Transverse colon (tissue), 4 donors: ENCODE data around the gene RNF166. TPM values are rescaled to one million over a fixed set of nuclear protein-coding genes. Genes with fewer than 3 reads are reported as not detected.

Source experiments
- DNase-seq: peaks from one replicate; pipeline ENCODE4 v3.0.0-alpha.2; 2019
- H3K27ac ChIP-seq, 4 donors: fragments of 200-600 bp; sonication (generic); 2 replicates each; pipeline ENCODE4 v1.5.1; 2016 to 2018; ENCODE audit warnings: inconsistent platforms in 4 of 4
- H3K27me3 ChIP-seq: fragments of 200-600 bp; sonication (generic); 2 replicates; pipeline ENCODE4 v1.5.1; 2017; ENCODE audit warnings: inconsistent platforms
- H3K36me3 ChIP-seq, 4 donors: fragments of 200-600 bp; sonication (generic); 2 replicates each; pipeline ENCODE4 v1.5.1; 2017 to 2019; ENCODE audit warnings: inconsistent platforms in 4 of 4
- H3K4me1 ChIP-seq, 4 donors: fragments of 200-600 bp; sonication (generic); 2 replicates each; pipeline ENCODE4 v1.5.1; 2017 to 2020; ENCODE audit warnings: inconsistent platforms in 4 of 4
- H3K4me3 ChIP-seq, 4 donors: fragments of 200-600 bp; sonication (generic); 1 replicate in 1 of 4; 2 replicates in 3 of 4; pipeline versions ENCODE4 v1.5.1 to v1.6.1; 2017 to 2019; ENCODE audit warnings: inconsistent platforms in 4 of 4
- H3K9me3 ChIP-seq, 2 donors: fragments of 200-600 bp; sonication (generic); 2 replicates each; pipeline ENCODE4 v1.5.1; 2017 to 2019; ENCODE audit warnings: inconsistent platforms in 2 of 2
- CTCF ChIP-seq, 5 experiments: fragments of 200-600 bp in 3 of 5; fragments of 450-650 bp in 2 of 5; sonication (generic) in 3 of 5; IDR thresholded peaks; 1 replicate in 2 of 5; 2 replicates in 3 of 5; pipeline ENCODE4 v1.5.1; 2016 to 2017; ENCODE audit warnings: antibody characterized with exemption in 5 of 5, inconsistent platforms in 3 of 5, mild to moderate bottlenecking in 2 of 5, moderate library complexity in 1 of 5
- EP300 ChIP-seq: sonication (generic); formaldehyde crosslinking; IDR thresholded peaks from one replicate; pipeline ENCODE4 v1.6.1; 2017; ENCODE audit warnings: antibody characterized with exemption, low read depth
- POLR2A ChIP-seq: fragments of 450-650 bp; IDR thresholded peaks from one replicate; pipeline ENCODE4 v1.6.1; 2016; ENCODE audit warnings: antibody characterized with exemption, mild to moderate bottlenecking, moderate library complexity
- POLR2AphosphoS5 ChIP-seq, 3 donors: sonication (generic); formaldehyde crosslinking; IDR thresholded peaks; one replicate each; pipeline ENCODE4 v1.6.1; 2016; ENCODE audit warnings: antibody characterized with exemption in 3 of 3
- WGBS, 2 donors: methylation state at CpG; one replicate each; pipeline ENCODE4 v1.1.5; 2018; ENCODE audit warnings: low coverage in 1 of 2; 5-methylcytosine and 5-hydroxymethylcytosine counted together
- in situ Hi-C, 4 donors: fragments of 200-750 bp; cut with MboI; loops; one replicate each; pipeline versions ENCODE4 v1.15.0 to v1.15.1; 2017; ENCODE audit warnings: low sequenced_read_pairs in 3 of 4, low pct_ligation_motif_present in 1 of 4, low pct_unique_long_range_greater_than_20kb in 1 of 4
- intact Hi-C: fragments of 100-400 bp; cut with DNase I; formaldehyde crosslinking; loops from one replicate; pipeline ENCODE4 v1.15.1; 2023; ENCODE audit warnings: low total_unique reads
- total RNA-seq, 4 donors: library from RNA; depleted of rRNA; stranded (reverse); fragments of >200 nt; gene quantifications; one replicate each; pipeline ENCODE4 v1.1.0, GENCODE V29; 2016

Gene RNF166
- total RNA-seq, 4 donors from 2014 or later: 10.3 to 15.3 (median 14.4) TPM

- Histone ChIP-seq H3K4me1 (no peaks in the 10 kb centered on the region), H3K27ac (no peak overlapping the region), H3K36me3 (peaks cover 0 to 51% (median 12%) of the 10 kb centered on the region in 4 donors), H3K27me3 (no peaks in the 10 kb centered on the region), H3K4me3 (no peak overlapping the region), H3K9me3 (no peaks in the 10 kb centered on the region)
- no peak for DNase-seq
- 92% methylated on average over 57 of the region's 57 CpGs; no CpG with 5 or more reads in 1 of the 2 donors for WGBS, 2 donors
- TF ChIP-seq POLR2A: no peak
- TF ChIP-seq CTCF (IDR thresholded peaks at IDR 0.05): no peak
- TF ChIP-seq EP300: no peak
- no peak for TF ChIP-seq POLR2AphosphoS5 (IDR thresholded peaks at IDR 0.05)
- intact Hi-C loops (no loop called here), in situ Hi-C loops (no loop called here)
Observed at GRCh38 chr16:88715312-88716190, 9.3 kb upstream of the RNF166 start.

DNA sequence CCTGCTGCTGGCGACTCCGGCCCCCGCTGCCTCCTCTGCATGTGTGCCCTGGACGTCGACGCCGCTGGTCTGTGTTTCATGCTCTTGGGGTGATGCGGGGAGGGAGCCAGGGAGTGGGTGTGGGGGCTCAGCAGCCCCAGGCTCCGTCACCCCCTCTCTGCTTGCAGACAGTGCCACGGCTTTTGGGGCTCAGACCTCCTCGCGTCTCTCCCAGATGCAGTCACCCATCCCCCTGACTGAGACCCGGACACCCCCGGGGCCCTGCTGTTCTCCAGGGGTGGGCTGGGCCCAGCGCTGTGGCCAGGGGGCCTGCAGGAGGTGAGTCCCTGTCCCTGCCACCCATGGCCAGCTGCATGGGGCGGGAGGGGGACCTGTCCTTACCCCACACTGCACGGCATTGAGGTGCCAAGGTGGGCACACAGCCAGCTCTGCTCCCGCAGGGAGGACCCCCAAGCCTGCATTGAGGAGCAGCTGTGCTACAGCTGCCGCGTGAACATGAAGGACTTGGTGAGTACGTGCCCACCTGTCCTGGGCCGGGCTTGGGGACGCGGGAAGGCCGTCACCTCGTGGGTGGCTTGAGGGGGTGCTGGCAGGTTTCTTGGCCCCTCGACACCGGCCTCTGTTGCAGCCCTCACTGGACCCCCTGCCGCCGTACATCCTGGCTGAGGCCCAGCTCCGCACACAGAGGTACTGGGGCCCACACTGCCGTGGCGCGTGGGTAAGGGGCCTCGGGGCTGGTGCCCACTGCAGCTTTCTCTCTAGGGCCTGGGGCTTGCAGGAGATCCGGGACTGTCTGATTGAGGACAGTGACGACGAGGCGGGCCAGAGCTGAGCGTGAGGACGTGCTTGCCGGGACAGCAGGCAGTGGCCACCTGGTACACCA is 8.5 kb upstream of the RNF166 start:
- 87 to 88% methylated on average over 3 to 32 of the region's 42 CpGs for WGBS, 2 donors
- Histone ChIP-seq H3K27me3 (no peaks in the 10 kb centered on the region), H3K4me3 (no peak overlapping the region), H3K27ac (no peak overlapping the region), H3K36me3 (peaks cover 0 to 43% (median 12%) of the 10 kb centered on the region in 4 donors), H3K9me3 (no peaks in the 10 kb centered on the region), H3K4me1 (no peaks in the 10 kb centered on the region)
- no peak for DNase-seq
- intact Hi-C loops (no loop called here), in situ Hi-C loops (no loop called here)
- TF ChIP-seq EP300 (no peak), POLR2AphosphoS5 (IDR thresholded peaks at IDR 0.05) (no peak), CTCF (IDR thresholded peaks at IDR 0.05) (no peak), POLR2A (no peak)

DNA sequence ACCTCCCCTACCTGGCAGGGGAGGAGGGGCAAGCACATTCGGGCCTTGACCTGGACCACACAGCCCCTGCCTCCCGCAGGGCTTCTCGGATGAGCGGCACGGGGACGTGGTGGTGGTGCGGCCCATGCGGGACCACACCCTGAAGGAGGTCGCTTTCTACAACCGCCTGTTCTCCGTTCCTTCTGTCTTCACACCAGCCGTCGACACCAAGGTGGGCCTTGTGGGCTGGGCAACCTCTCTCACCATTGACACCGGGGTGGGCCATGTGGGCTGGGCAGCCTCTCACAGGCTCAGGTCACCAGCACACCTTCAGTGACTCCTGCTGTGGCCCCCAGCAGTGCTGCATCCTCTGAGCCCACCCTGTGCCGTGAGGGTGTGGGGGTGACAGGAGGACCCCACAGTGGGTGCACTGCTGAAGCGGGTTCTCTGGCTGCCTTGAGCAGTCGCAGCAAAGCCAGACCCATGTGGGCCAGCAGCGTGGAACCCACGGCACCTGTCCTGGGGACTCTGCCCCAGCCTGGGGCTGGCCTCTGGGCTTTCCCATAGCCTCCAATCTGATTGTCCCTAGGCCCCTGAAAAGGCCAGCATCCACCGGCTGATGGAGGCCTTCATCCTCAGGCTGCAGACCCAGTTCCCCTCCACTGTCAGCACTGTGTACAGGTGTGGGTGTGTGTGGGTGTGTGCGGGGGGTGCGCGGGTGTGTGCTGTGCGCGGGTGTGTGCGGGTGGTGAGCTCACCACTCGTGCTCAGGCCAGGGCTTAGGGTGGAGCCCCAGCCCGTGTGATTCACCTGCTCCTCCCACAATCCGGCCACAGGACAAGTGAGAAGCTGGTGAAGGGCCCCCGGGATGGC is 7.6 kb upstream of the RNF166 start:
- peaks cover 0 to 42% (median 8%) of the 10 kb centered on the region in 4 donors for H3K36me3 ChIP-seq
- no peak for TF ChIP-seq EP300
- no peak for TF ChIP-seq POLR2A
- no peak for TF ChIP-seq CTCF (IDR thresholded peaks at IDR 0.05)
- TF ChIP-seq POLR2AphosphoS5 (IDR thresholded peaks at IDR 0.05): no peak
- WGBS, 2 donors: 83 to 90% methylated on average over 2 to 29 of the region's 30 CpGs

More for the DNA sequence above, 7.6 kb upstream of the RNF166 start:
- Histone ChIP-seq H3K9me3 (no peaks in the 10 kb centered on the region), H3K4me1 (no peaks in the 10 kb centered on the region), H3K27me3 (no peaks in the 10 kb centered on the region), H3K4me3 (no peak overlapping the region), H3K27ac (no peak overlapping the region)
- in situ Hi-C loops: no loop called here
- DNase-seq: no peak
- intact Hi-C loops: no loop called here
